GM19455 (cell line): ENCODE measurements around the gene RABL3.
"Not testable (repeated sequence)": the region's sequence is repeated elsewhere in the genome, so short reads cannot be mapped to it uniquely, and the experiment has no call there.

Experiments used
- ATAC-seq: cut with Tn5 transposase; IDR thresholded peaks from one replicate; pipeline ENCODE4 v1.9.1; 2021; ENCODE audit not compliant: unreplicated experiment

RABL3 gene

GRCh38 chr3:120648290-120648689 is 94.0 kb downstream of the RABL3 start:
- no peak for ATAC-seq

DNA sequence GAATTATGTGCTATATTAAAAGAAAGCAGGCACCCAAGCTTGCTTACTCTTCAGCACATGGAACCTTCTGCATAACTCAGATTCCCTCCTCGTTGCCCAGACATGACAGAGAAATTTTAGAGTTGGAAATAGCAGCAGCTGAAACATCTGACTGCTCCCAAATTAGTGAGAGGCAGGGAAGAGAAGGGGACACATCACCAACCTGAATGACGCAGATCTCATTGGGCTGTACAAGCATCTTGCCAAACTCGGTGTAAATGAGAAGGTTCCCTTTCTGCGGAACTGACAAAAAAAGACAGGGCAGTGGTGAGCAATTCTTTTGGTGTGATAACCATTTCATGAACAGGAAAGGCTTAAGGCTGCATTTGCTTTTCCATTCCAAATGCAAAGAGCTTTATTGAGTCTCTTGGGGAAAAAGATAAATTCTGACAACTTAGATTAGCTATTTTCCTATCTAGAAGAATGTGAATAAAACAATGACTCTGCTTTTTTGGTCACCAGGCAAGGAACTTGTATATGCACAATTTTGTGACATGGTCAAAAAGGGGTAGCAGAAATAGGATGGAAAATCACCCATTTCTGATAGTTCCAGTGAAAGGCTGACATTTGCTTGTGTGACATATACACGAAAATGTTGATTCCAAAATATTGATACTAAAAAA is 95.4 kb downstream of the RABL3 start:
- ATAC-seq = no peak

GRCh38 chr3:120645083-120645845 is 97.1 kb downstream of the RABL3 start:
- no peak for ATAC-seq

GRCh38 chr3:120642368-120642948 is 99.9 kb downstream of the RABL3 start:
- no peak for ATAC-seq

GRCh38 chr3:120641696-120642246 is 100.5 kb downstream of the RABL3 start:
- ATAC-seq = no peak

- no peak for ATAC-seq
These were observed 102.1 kb downstream of the RABL3 start for GRCh38 chr3:120640231-120640630.

GRCh38 chr3:120638820-120639219 is 103.5 kb downstream of the RABL3 start:
- ATAC-seq = not testable (repeated sequence)

GRCh38 chr3:120637851-120638559 is 104.3 kb downstream of the RABL3 start:
- ATAC-seq = no peak

DNA sequence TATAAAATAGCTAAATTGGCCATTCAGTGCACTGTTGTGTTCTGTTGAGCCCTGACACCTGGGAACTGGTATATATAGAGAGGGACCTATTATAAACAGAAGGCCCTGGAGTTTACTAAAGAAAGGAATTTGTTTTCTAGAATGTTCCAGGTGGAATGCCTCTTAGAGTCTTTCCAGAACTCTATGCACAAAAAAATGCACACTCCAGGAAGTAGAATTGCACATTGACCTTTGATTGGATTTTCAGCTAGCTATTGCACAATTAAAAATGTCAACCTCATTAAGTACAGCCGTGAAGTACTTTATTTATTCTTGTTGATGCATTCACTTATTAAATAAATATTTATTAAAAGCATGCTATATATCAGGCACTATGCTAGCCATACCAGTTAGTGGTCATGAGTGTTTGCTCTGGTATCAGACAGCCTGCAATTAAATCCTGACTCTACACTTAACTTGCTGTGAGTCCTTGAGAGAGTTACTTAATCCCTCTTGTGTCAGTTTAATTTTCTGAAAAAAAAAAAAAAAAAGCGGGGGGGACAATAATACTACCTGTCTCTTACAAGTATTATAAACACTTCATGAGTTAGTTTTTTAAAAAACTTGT is 105.4 kb downstream of the RABL3 start:
- ATAC-seq = no peak
